HG02938 (cell line): Measurements from ENCODE around the gene MAP4K4.

Experiments used
- ATAC-seq: cut with Tn5 transposase; IDR thresholded peaks from one replicate; pipeline ENCODE4 v1.9.1; 2021; ENCODE audit warnings: mild to moderate bottlenecking, moderate library complexity; ENCODE audit not compliant: unreplicated experiment

MAP4K4 gene

GRCh38 chr2:101720732-101721131 is 23.2 kb downstream of the MAP4K4 start:
- ATAC-seq: no peak

- no peak for ATAC-seq
Measured at GRCh38 chr2:101722864-101723263, 25.4 kb downstream of the MAP4K4 start.

GRCh38 chr2:101723371-101724124 is 26.0 kb downstream of the MAP4K4 start:
- ATAC-seq: no peak

DNA sequence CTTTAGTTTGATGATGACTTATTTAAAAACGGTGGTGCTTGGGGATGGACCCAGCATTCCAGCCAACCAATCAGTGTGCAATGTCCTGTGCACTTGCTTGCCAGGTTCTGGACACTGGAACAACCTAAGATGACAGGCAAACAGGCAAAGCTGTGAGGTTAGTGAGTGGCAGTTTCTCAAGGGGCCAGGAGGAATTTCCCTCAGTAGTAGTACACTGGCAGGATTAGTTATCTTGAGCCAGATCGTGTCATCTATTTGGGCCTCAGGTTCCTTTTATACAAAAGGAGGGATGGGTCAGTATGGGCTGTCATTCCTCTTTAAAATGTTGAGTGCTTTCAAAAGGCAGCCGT is 26.6 kb downstream of the MAP4K4 start:
- ATAC-seq: no peak

DNA sequence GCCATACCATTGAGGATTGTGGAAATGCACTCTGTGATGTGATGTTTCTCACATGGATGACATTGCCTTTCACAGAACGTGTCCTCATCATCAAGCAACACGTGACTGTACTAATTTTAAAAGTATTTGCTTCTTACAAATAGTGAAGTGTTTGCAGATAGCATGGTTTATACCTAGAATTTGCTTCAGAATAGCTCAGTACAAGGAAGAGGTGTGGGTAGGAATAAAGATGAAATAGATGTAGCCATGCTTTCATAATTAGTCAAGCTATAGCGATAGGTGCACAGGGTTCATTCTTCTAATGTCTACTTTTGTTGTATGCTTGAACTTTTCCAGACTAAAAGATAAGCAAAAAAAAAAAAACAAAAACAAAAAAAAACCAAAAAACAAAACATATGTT is 27.5 kb downstream of the MAP4K4 start:
- no peak for ATAC-seq

DNA sequence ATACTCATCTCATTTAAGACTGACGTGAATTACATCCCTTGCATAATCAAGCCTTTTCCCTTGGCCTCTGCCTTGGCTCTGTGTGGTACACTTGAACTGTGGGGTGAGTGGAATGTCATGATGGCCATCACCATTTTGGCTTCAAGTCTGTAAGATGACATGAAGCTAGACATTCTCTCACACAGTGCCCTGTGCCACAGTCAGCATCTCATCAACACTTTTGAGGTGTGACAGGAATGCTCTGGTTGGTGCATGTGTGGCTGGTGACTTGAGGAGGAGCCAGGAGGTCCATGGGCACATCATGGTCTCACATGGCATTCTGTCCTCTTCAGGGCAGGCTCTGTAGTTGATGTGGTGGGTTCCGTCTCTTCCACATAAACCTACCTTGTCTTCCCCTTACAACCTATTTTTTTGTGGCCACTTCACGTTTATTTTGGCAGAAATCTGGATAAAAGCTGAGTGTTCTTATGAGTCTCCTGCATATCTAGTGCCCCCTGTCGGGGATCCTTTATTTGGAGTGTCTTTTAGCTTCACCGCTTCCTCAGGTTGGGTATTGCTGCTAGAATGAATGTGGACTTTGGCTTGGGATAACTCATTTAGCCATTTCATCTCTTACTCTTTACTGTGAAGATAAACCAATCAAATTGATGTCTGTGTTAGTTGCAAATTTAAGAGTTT is 28.1 kb downstream of the MAP4K4 start:
- ATAC-seq: no peak

DNA sequence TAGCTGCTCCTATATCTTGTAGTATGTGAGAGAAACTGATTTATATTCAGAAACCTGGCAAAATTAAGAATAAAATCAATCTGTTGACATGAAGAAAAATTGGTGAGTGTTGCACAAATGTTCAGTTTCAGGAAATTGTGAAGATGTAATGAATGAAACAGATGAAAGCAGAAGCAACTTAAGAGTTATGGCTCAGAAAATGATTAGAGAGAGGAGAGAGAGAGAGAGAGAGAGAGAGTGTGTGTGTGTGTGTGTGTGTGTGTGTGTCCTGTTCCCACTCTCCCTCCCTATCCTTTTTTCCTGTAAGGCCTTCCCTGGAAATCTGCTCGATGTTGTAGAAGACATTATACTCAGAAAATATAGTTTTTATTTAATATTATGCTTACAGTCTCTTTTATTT is 31.4 kb downstream of the MAP4K4 start:
- no peak for ATAC-seq

- no peak for ATAC-seq
Measured at GRCh38 chr2:101729521-101730190, 32.1 kb downstream of the MAP4K4 start.

- ATAC-seq: no peak
Measured at GRCh38 chr2:101731221-101732054, 33.9 kb downstream of the MAP4K4 start.

DNA sequence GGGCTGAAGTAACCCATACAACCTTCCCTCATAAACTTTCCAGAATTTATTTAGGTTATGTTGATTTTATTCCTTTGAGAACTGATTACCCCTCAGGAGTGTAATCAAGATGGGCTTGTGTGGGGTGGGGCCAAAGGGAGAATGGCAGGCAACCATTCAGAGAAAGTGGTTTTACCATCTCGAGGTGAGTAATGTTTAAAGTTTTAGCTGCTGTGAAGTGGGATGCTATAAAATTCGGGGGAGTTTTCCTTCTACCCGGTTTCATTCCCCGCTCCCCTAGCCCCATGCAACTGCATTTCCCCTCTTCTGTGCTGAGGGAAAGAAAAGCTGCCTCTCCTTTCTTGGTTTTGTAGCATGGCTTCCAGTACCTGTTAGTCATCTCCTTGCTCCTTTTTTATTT is 34.7 kb downstream of the MAP4K4 start:
- ATAC-seq: no peak

DNA sequence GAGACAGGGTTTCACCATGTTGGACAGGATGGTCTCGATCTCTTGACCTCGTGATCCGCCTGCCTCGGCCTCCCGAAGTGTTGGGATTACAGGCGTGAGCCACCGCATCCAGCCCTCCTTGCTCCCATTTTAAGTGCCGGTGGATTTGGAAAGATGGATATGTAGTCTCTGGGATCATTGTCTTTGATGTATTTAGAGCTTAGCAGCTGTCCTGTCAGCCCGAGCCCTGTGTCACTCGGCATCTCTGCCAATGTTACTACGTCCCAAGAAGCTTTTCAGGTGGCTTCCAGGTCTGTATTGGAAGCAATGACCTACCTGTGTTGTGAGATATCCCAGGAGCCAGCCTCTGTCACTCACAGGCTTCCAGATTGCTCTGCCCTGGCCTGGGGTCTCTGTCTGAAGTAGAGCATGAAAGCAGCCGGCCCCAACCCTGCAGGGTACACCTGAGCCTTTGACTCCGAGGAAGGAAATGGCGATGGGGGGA is 35.3 kb downstream of the MAP4K4 start:
- no peak for ATAC-seq

GRCh38 chr2:101733257-101733993 is 35.9 kb downstream of the MAP4K4 start:
- no peak for ATAC-seq

DNA sequence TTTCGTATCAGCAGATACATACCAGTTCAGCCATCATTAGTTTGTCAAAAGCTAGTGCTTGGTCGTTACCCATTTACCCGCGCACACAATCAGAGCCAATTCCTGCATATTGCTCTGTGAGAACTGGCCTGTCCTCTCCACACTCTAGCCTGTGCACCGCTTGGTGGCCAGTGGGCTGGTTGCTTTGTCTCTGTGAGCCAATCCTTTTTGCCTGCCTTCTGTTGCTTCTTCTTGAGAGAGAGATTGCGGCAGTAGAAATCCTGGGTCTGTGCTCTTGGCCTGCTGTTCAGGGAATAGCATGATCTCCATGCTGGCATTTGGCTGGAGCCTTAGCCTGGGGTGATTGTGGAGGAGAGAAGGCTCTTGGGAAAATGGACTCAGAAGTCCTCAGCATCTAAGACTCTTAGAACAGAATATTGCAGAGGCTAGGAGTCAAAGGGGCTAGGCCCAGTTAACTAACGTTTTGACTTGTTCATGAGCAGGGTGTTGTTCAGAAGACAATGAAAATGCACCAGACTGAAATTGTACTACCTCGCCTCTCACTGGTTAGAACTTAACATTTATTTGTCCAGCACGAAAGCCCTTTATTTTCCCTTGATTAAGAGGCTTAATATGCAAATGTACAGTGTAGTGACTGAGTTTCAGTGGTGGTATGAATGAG is 37.1 kb downstream of the MAP4K4 start:
- ATAC-seq: no peak

GRCh38 chr2:101735166-101735533 is 37.6 kb downstream of the MAP4K4 start:
- ATAC-seq: no peak

DNA sequence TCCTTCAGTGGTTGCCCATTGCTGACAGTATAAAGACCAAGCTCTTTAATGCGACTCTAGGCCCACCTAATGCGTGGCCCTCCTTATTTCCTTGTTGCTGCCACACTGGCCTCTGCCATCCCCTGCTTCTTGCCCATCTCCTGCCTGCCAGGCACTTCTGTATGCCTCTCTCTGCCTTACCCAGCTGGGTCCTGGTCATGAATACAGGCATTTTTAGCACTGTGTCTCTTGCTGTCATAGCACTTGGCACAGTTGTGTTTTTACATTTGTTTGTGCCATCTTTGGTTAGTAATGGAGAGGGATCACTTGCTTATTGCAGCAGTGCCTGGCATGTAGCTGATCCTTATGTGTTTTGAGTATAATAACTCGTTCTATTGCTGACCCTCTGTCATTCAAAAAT is 38.7 kb downstream of the MAP4K4 start:
- no peak for ATAC-seq

DNA sequence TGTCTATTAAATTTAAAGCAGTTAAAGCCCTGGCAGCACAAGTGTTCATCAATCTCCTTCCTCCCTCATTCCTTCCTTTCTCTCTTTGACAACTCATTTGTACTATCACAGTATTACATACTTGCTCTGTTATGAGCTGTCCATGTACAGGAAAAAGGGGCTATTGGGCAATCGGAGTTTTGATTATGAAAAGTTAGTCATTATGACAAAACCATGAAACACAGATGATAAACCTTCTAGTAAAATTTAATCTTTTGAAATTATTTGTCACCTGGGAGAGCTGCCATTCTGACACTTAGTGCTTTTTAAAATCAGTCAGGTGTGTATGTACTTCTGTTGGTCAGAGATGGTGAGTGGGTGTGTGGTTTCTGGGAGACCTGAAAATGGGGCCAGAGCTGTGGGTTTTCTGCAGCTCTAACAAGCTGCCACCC is 39.4 kb downstream of the MAP4K4 start:
- no peak for ATAC-seq

- ATAC-seq: no peak
Measured at GRCh38 chr2:101737478-101738255, 40.2 kb downstream of the MAP4K4 start.

DNA sequence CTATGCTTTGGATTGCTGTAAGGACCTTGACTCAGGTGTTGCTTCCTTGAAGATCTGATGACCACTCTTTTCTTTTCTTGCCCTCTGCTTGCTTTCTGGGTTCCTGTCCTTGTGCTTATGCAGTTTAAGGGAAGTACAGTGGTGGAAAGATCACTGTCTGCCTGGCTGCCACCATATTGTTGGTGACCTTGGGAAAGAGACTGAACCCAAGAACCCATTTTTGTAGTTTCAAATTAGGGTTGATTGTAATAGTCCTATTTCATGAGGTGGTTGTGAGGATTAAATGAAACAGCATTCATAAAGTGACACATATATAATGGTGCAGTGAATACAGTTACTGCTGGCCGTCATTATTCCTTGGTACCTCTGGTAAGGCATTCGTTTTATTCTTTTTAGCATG is 41.1 kb downstream of the MAP4K4 start:
- no peak for ATAC-seq

DNA sequence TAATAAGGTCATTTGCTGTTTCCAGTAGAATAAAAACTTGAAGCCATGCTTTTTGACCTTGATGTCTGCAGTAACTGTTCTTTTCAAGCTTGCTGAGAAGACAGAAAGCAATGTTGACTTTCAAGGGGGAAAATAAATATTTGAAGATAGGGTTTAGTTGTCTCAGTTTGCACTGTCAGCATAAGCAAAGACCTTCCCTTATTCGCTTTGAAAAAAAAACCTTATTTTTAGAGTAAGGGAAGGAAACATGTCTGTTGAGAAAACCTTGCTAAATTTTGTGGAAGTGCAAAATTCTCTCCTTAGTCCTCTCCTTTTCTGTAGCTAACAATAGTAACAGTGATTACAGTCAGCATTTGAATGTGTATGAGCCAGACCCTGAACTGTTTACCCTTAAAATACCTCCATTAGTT is 43.1 kb downstream of the MAP4K4 start:
- no peak for ATAC-seq
